HCT116 (cell line): ENCODE measurements around the gene ZNF134. TPM values are rescaled to one million over a fixed set of nuclear protein-coding genes. Genes with fewer than 3 reads are reported as not detected.

Experiments used
- ATAC-seq: fragments of 200-7000 bp; cut with Tn5 transposase; 2 replicates; pipeline ENCODE4 v1.9.1; 2020; ENCODE audit warnings: mild to moderate bottlenecking, moderate library complexity
- BruUV-seq: library from RNA; stranded (reverse); fragments of 400-500 nt; replicated peaks from 2 replicates; lab custom pipeline; 2021; lab: Mats Ljungman, UMichigan
- CTCF ChIA-PET: fragments of 300-600 bp; sonication (Branson Sonifier 250); formaldehyde crosslinking; loops from one replicate; lab custom pipeline; 2021; ENCODE audit warnings: antibody characterized with exemption; lab: Charles Lee
- POLR2A ChIA-PET: fragments of 300-600, 350-600 bp; sonication (Branson Sonifier 250); formaldehyde crosslinking; loops from one replicate; lab custom pipeline; 2021; ENCODE audit warnings: antibody characterized with exemption; lab: Charles Lee
- RAD21 ChIA-PET, 2 experiments: fragments of 300-600 bp; sonication (Branson Sonifier 250); formaldehyde crosslinking; loops; one replicate each; lab custom pipeline; 2023; ENCODE audit warnings: low total read pairs in 2 of 2; ENCODE audit not compliant: uncharacterized antibody in 2 of 2, unreplicated experiment in 2 of 2, low non-redundant PET in 1 of 2; lab: Charles Lee
- DNase-seq: peaks from one replicate; pipeline ENCODE4 v3.0.0-alpha.2; 2010; ENCODE audit warnings: low read depth, low spot score
- H2AFZ ChIP-seq: fragments of 200-600 bp; shearing (Covaris generic), sonication (generic); 2 replicates; pipeline ENCODE4 v1.6.1; 2017; ENCODE audit warnings: low read depth, mixed run types, mixed read lengths, antibody characterized with exemption, low read length; ENCODE audit not compliant: poor library complexity, severe bottlenecking
- H3K27ac ChIP-seq: 2 replicates; pipeline ENCODE4 v1.5.1; 2012; ENCODE audit warnings: low read depth, low read length
- H3K27me3 ChIP-seq: fragments of 200-600 bp; sonication (generic); 2 replicates; pipeline ENCODE4 v1.6.1; 2016; ENCODE audit warnings: mixed run types, low read length, mixed read lengths; ENCODE audit not compliant: insufficient read depth
- H3K36me3 ChIP-seq, 2 experiments: fragments of 200-500 bp in 1 of 2; fragments of 200-600 bp in 1 of 2; sonication (Bioruptor generic) in 1 of 2; sonication (generic) in 1 of 2; 2 replicates each; pipeline versions ENCODE4 v1.5.1 to v1.6.1; 2014 to 2016; ENCODE audit warnings: low read length in 2 of 2, inconsistent platforms in 1 of 2, mixed read lengths in 1 of 2, mixed run types in 1 of 2; ENCODE audit not compliant: insufficient read depth in 2 of 2, control insufficient read depth in 1 of 2
- H3K4me1 ChIP-seq, 2 experiments: fragments of 200-600 bp in 1 of 2; sonication (generic) in 1 of 2; 2 replicates each; pipeline versions ENCODE4 v1.5.1 to v1.6.1; 2012 to 2017; ENCODE audit warnings: low read length in 2 of 2, inconsistent platforms in 1 of 2, mild to moderate bottlenecking in 1 of 2, mixed read lengths in 1 of 2, mixed run types in 1 of 2, moderate library complexity in 1 of 2; ENCODE audit not compliant: insufficient read depth in 2 of 2, control insufficient read depth in 1 of 2
- H3K4me2 ChIP-seq: fragments of 200-600 bp; sonication (generic); 2 replicates; pipeline ENCODE4 v1.6.1; 2017; ENCODE audit warnings: mixed run types, low read length, mixed read lengths
- H3K4me3 ChIP-seq, 2 experiments: fragments of 200-600 bp in 1 of 2; sonication (generic) in 1 of 2; replicated peaks in 1 of 2; 2 replicates each; pipeline ENCODE4 v1.5.1; 2011 to 2016; ENCODE audit warnings: low read length in 2 of 2, control low read depth in 1 of 2, low read depth in 1 of 2, mild to moderate bottlenecking in 1 of 2, mixed read lengths in 1 of 2, mixed run types in 1 of 2
- H3K79me2 ChIP-seq: fragments of 200-600 bp; sonication (generic); 2 replicates; pipeline ENCODE4 v1.6.1; 2017; ENCODE audit warnings: mild to moderate bottlenecking, mixed run types, low read length, moderate library complexity, mixed read lengths; ENCODE audit not compliant: insufficient read depth
- H3K9ac ChIP-seq: fragments of 200-600 bp; sonication (generic); 2 replicates; pipeline ENCODE4 v1.6.1; 2016; ENCODE audit warnings: low read length, mixed read lengths
- H3K9me2 ChIP-seq: fragments of 200-600 bp; sonication (generic), shearing (Covaris generic); 2 replicates; pipeline ENCODE4 v1.6.1; 2017; ENCODE audit warnings: mixed run types, mild to moderate bottlenecking, moderate library complexity; ENCODE audit not compliant: insufficient read depth
- H3K9me3 ChIP-seq, 2 experiments: fragments of 200-500 bp in 1 of 2; fragments of 200-600 bp in 1 of 2; sonication (Bioruptor generic) in 1 of 2; sonication (generic) in 1 of 2; 2 replicates each; pipeline ENCODE4 v1.6.1; 2014 to 2017; ENCODE audit warnings: low read length in 2 of 2, mixed read lengths in 2 of 2, inconsistent platforms in 1 of 2, low read depth in 1 of 2, mild to moderate bottlenecking in 1 of 2, mixed run types in 1 of 2, moderate library complexity in 1 of 2; ENCODE audit not compliant: control insufficient read depth in 1 of 2, insufficient read depth in 1 of 2
- H4K20me1 ChIP-seq: fragments of 200-600 bp; sonication (generic), shearing (Covaris generic); 2 replicates; pipeline ENCODE4 v1.6.1; 2017; ENCODE audit warnings: mixed run types, mild to moderate bottlenecking, moderate library complexity; ENCODE audit not compliant: insufficient read depth
- CBX3 ChIP-seq: IDR thresholded peaks from 2 replicates; pipeline ENCODE4 v1.6.1; 2012; ENCODE audit warnings: low read depth
- CEBPB ChIP-seq: IDR thresholded peaks from 2 replicates; pipeline ENCODE4 v1.6.1; 2012; ENCODE audit warnings: low read depth
- EGR1 ChIP-seq: IDR thresholded peaks from 2 replicates; pipeline ENCODE4 v1.6.1; 2012; ENCODE audit warnings: low read depth
- ELF1 ChIP-seq: IDR thresholded peaks from 2 replicates; pipeline ENCODE4 v1.6.1; 2012; ENCODE audit warnings: low read depth, borderline replicate concordance
- EZH2 ChIP-seq: fragments of 200-600 bp; sonication (generic); IDR thresholded peaks from 2 replicates; pipeline ENCODE4 v1.6.1; 2017; ENCODE audit warnings: antibody characterized with exemption, mixed run types
- EZH2phosphoT487 ChIP-seq: fragments of 200-600 bp; IDR thresholded peaks from 2 replicates; pipeline ENCODE4 v1.6.1; 2018; ENCODE audit warnings: antibody characterized with exemption, borderline replicate concordance
- FOSL1 ChIP-seq: IDR thresholded peaks from 2 replicates; pipeline ENCODE4 v1.6.1; 2012; ENCODE audit warnings: low read depth
- JUND ChIP-seq: IDR thresholded peaks from 2 replicates; pipeline ENCODE4 v1.6.1; 2012
- MAX ChIP-seq: IDR thresholded peaks from 2 replicates; pipeline ENCODE4 v1.6.1; 2012
- POLR2A ChIP-seq: IDR thresholded peaks from 2 replicates; pipeline ENCODE4 v1.7.0; 2011; ENCODE audit warnings: borderline replicate concordance; ENCODE audit not compliant: insufficient read depth, insufficient read length; ENCODE audit errors: extremely low read depth
- POLR2AphosphoS5 ChIP-seq: IDR thresholded peaks from 2 replicates; pipeline ENCODE4 v1.6.1; 2011; ENCODE audit warnings: mild to moderate bottlenecking, low read depth, low read length, moderate library complexity
- REST ChIP-seq: IDR thresholded peaks from 2 replicates; pipeline ENCODE4 v1.6.1; 2012; ENCODE audit warnings: low read depth
- SP1 ChIP-seq: IDR thresholded peaks from 2 replicates; pipeline ENCODE4 v1.6.1; 2012; ENCODE audit warnings: low read depth
- SRF ChIP-seq: IDR thresholded peaks from 2 replicates; pipeline ENCODE4 v1.6.1; 2012; ENCODE audit warnings: low read depth
- TCF7L2 ChIP-seq: IDR thresholded peaks from 2 replicates; pipeline ENCODE4 v1.7.0; 2011; ENCODE audit warnings: borderline replicate concordance, inconsistent platforms; ENCODE audit not compliant: insufficient read depth, insufficient read length; ENCODE audit errors: extremely low read depth
- YY1 ChIP-seq: IDR thresholded peaks from 2 replicates; pipeline ENCODE4 v1.6.1; 2011; ENCODE audit warnings: low read length, low read depth, moderate library complexity, mild to moderate bottlenecking; ENCODE audit not compliant: insufficient replicate concordance; ENCODE audit errors: extremely low read depth
- ZNF274 ChIP-seq: fragments of 200-500 bp; sonication (Bioruptor generic); IDR thresholded peaks from 2 replicates; pipeline ENCODE4 v1.6.1; 2014; ENCODE audit warnings: mild to moderate bottlenecking, low read depth, low read length, inconsistent platforms
- intact Hi-C: fragments of 100-400 bp; cut with micrococcal nuclease; formaldehyde crosslinking; loops from 2 replicates; pipeline ENCODE4 v1.10.0; 2022
- total RNA-seq: library from RNA; stranded (reverse); gene quantifications from one replicate; pipeline ENCODE4 v1.2.1, GENCODE V29; 2021; ENCODE audit not compliant: unreplicated experiment

ZNF134 gene
- total RNA-seq, 1 experiment from 2014 or later = 8.4 TPM

GRCh38 chr19:57599377-57599760 lies 14.7 kb upstream of the ZNF134 start:
- H3K9me2 ChIP-seq = no peaks in the 10 kb centered on the region
- POLR2A ChIA-PET = no interaction called here
- H3K36me3 ChIP-seq = no peaks in the 10 kb centered on the region
- peak overlapping the region; percentile 73 to 74 for H3K4me3 ChIP-seq
- no peak overlapping the region for H3K27ac ChIP-seq
- intact Hi-C loops = loop anchor here (1.0 kb wide), 1 partner anchor 20 kb away; no protein-coding TSS in a partner anchor
- H2AFZ ChIP-seq = peak overlapping the region; percentile 29
- H4K20me1 ChIP-seq = no peaks in the 10 kb centered on the region
- DNase-seq (no peak), ATAC-seq (no peak)
- H3K4me1 ChIP-seq = peaks cover 2 to 6% of the 10 kb centered on the region in 2 experiments; a peak in 1 of 4 replicates
- H3K79me2 ChIP-seq = no peaks in the 10 kb centered on the region
- RAD21 ChIA-PET = no interaction called here
- no peak overlapping the region for H3K9ac ChIP-seq
- peak overlapping the region; percentile 82 for H3K4me2 ChIP-seq
- no TSS peak for BruUV-seq
- CTCF ChIA-PET = no interaction called here
- peaks cover 0 to 12% of the 10 kb centered on the region in 2 experiments; a peak in 1 of 4 replicates for H3K9me3 ChIP-seq
- no peaks in the 10 kb centered on the region for H3K27me3 ChIP-seq
- TF ChIP-seq POLR2AphosphoS5 (no peak), EZH2phosphoT487 (no peak), REST (no peak), CEBPB (no peak), EZH2 (no peak), TCF7L2 (no peak), SP1 (no peak), MAX (no peak), EGR1 (no peak), SRF (no peak), FOSL1 (no peak), ELF1 (no peak), YY1 (no peak), POLR2A (no peak), JUND (no peak), ZNF274 (no peak), CBX3 (no peak)
